Umbilical cord (tissue), 2 donors: ENCODE measurements around the gene BCAT1. TPM values are rescaled to one million over a fixed set of nuclear protein-coding genes. Genes with fewer than 3 reads are reported as not detected.
"Not testable (repeated sequence)": the region's sequence is repeated elsewhere in the genome, so short reads cannot be mapped to it uniquely, and the experiment has no call there.

Experiments
- DNase-seq: peaks from one replicate; pipeline ENCODE4 v3.0.0-alpha.2; 2015; ENCODE audit warnings: low spot score
- total RNA-seq: library from RNA; depleted of rRNA; stranded (reverse); fragments of >200 nt; gene quantifications from one replicate; pipeline ENCODE4 v1.2.3, GENCODE V29; 2014; ENCODE audit warnings: low replicate concordance; ENCODE audit not compliant: insufficient read depth

Gene BCAT1
- total RNA-seq, 1 donor from 2014 or later: 122 TPM

DNA sequence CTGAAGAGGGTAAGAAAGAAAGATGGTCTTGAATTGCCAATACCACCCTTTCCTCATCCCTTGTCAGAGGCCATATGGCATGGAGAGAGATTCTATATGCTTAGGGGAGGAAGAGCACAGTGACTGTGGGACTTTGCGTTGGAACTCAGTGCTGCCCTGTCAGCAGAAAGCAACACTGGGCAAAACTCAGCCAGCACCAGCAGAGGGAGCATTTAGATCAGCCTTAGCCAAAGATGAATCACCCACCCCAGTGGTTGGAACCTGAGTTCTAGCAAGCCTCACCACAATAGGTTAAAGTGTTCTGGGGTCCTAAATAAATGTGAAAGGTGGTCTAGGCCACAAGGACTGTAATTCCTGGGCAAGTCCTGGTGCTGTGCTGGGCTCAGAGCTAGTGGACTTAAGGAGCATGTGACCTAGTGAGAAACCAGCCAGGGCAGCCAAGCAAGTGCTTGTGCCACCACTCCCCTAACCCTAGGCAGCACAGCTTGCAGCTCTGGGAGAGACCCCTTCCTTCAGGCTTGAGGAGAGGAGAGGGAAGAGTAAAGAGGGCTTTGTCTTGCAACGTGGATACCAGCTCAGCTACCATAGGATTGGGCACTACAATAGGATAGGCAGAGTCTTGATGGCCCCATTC, 11.4 kb upstream of the BCAT1 start:
- DNase-seq: peak; percentile 37

DNA sequence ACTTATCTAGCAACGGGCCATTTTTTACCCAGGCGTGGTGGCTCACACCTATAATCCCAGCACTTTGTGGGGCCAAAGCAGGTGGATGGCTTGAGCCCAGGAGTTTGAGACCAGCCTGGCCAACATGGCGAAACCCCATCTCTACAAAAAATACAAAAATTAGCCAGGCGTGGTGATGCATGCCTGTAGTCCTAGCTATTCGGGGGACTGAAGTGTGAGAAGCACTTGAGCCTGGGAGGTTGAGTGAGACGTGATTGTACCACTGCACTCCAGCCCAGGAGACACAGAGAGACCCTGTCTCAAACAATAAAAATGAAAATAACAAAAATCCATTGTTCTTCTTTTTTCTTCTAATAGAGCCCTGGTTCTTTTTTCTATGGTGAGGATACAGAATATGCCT, 7.5 kb upstream of the BCAT1 start:
- DNase-seq: not testable (repeated sequence)

DNA sequence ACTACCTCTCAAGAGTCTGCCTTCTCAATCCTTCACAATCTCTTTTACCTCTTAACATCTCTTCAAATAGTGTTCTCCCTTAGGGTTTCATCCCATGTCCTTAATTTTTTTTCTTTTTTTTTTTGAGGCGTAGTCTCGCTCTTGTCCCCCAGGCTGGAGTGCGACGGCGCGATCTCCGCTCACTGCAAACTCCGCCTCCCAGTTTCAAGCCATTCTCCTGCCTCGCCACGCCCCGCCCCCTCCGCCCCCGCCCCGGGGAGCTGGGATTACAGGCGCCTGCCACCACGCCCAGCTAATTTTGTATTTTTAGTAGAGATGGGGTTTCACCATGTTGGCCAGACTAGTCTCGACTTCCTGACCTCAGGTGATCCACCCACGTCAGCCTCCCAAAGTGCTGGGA, 7.0 kb upstream of the BCAT1 start:
- no peak for DNase-seq

DNA sequence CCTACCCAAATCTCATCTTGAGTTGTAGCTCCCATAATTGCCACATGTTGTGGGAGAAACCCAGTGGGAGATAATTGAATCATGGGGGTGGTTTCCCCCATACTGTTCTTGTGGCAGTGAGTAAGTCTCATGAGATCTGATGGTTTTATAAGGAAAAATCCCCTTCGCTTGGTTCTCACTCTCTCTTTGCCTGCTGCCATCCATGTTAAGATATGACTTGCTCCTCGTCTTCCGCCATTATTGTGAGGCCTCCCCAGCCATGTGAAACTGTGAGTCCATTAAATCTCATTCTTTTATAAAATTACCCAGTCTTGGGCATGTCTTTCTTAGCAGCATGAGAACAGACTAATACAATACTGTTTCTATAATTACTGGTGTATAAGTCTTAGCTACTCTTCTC, 6.5 kb upstream of the BCAT1 start:
- DNase-seq: no peak

DNA sequence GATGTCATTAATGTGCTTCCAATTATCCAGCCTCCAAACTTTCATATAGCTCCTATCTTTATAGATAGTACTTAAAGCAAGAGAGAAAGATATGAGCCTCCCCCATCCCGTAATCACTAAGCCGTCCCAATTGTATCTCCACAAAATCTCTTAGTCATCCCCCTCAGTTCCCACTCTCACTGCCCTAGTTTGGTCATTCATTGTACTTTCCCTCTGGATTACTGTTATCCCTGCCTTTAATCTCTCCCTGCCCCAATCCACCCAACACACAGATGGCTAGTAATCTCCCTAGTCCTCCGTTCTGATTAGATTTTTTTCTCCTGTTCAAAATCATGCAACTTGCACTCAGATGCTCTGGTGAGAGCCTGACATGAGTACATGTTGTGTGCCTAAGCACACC, 5.4 kb upstream of the BCAT1 start:
- peak; percentile 53 for DNase-seq

DNA sequence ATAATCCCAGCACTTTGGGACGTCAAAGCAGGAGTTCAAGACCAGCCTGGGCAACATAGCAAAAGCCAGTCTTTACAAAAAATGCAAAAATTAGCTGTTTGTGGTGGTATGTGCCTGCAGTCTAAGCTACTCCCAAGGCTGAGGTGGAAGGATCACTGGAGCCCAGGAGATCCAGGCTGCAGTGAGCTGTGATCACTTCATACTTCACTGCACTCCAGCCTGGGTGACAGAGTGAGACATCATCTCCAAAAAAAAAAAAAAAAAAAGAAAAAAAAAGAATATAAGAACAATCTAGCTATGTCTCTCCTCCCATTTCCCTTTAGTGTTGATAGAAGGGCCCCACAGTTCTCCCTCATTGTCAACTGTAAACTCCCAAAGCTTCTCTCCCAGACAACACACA, 3.5 kb upstream of the BCAT1 start:
- DNase-seq: no peak

DNA sequence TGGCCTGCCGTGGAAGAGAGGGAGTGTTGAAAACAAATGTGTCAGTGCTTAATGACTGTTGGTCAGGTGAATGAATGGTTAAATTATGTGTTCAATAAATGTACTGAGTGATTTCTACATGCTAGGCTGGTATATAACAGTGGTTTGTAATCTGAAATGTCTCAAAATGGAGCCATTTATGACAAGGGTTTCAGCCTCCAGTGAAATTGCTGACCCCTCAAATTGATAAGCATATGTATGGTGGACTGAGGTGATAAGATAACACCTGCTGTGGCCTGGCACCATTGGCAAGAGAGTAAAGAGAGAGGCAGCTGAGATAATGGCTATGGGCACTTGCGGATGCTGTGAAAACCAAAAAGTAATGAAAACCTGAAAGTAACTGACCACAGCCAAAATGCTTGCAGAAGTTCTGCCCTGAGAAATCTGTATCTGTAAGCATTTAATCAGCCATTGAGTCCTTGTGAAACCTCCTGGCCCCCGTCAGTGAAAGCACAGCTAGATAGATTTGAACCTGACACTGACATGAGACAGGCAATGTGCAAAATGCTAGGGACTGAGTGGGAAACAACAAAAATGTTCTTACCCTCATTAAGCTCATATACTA, 1.4 kb upstream of the BCAT1 start:
- DNase-seq: peak; percentile 62

DNA sequence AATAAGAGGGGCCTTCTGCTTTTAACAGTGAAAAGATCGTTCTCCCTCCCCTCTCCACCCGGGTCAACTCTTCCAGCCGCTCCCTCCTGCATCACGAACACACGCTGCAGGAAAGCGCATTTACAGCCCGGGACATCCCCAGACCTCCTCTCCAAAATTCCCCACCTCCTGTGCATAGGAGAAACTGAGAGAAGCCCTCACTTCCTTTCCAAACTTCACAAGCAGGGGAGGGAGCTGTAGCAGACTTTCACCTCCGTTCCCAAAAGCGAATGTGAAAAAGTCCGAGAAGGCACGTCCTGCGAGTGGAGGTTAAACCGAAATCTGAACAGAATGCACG, 513 bp downstream of the BCAT1 start:
- DNase-seq: peak; percentile 80

DNA sequence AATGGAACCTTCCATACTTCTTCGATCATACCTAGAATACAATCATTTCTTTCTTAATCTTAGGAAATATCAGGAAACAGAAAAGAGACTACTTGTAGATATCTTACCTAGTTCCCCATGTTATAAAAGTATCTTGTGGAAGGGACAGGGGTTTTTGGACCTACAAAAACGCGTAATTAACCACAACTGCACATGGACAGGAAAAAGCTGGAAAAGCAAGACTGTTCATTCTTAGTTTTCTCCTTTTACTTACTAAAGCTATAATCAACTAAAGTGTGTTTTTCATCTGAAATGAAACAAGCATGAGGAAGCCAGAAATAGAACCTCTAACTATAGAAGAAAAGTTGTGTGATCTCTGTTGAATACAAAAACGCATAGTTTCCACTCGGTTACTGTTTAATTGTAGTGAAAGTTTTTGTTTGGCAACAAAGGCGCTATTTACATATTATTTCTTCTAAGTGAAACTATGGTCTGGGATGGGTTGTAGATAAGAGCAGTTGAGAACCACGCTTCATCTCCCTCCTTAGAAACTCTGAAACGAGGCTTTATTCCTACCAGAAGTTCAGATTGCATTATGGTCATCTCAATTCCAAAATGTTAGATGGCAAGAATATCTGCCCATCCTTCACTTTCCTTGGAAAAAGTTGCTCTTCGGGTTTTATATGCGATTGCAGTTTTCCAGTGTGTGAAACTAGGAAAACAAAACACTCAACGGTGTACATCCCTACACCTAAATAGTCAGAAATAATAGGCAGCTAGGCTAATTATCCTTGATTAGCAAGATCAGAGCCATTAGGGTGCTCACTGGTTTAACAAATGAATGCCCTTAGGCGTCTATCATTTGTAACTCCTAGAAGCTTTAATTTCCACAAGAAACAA, 1.1 kb downstream of the BCAT1 start:
- peak; percentile 52 for DNase-seq

DNA sequence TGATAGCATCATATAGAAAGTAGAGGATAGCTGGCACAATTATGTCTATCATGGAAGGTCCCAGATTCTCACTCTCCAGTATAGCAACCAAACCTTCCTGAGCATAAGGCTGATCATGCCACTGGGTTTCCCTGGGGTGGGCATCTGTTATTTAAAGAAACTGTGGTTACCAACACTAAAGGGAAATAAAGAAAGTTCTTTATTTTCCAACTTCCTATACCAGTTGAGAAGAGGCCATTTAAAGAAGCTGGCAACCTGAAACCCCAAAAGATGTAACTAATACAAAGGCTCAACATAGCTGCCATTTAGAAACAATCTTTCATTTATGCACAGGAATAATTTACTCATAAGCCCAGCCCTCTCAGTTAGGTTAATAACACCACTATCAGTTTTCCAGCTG, 3.1 kb downstream of the BCAT1 start:
- peak; percentile 27 for DNase-seq

DNA sequence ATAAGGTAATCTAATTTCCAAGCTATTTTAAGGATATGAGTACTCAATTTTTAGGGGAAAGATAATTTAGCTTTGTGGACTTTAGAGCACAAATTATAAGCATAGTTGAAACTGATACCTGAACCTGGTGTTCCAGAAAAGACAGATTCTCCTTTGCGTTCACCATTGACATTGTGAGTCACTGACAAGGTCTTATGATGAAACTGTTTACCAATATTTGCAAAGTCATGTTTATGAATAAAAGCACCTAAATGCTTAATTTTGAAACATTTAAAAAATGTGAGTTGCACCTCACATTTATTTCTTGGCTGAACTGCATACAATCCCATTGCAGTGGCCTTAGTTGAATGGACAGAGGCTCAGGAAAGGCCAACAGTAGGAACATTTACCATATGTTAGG, 3.9 kb downstream of the BCAT1 start:
- no peak for DNase-seq

DNA sequence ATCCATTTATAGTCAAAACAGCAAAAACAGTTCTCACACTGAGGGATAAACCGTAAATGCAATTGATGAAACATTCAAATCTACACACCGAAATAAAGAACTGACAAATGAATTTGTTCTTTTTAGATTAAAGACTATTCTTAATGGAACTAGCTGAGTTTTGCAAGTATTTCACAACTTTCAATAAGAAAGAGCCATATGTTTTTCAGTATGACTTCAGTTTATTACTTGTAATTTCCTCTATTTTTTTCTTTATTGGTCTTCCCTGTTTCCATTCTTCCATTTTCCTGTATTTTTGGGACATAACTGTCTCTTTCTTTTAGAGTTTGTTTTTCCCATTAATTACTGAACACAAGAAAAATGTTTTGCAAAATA, 4.3 kb downstream of the BCAT1 start:
- no peak for DNase-seq

DNA sequence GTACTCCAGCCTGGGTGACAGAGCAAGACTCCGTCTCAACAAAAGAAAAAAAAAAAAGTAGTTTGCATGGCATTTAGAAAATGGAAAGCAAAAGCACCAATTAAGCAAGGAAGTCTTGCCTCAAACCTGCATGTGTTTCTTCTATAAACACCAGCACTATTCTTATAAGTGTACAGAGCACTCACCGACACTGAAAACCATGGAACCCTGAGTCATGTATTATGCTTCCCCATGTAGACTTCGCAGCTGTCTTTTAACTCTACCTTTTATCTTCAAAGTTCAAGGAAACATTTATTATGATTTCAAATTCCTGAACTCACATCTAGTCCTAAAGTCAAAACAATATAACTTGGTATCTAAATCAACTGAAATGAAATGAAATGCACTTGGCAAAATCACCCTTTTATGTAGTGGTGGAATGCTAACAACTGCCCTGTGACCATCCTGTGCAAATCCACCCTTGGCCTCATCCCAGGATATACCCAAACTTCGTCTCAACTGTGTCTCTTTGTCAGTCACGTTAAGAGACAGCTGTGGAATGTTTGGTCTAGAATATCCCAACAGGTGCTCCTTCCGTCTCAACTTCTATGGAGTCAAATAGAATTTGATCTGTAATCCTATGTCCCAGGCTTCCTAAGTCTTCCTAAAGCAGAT, 4.8 kb downstream of the BCAT1 start:
- no peak for DNase-seq

DNA sequence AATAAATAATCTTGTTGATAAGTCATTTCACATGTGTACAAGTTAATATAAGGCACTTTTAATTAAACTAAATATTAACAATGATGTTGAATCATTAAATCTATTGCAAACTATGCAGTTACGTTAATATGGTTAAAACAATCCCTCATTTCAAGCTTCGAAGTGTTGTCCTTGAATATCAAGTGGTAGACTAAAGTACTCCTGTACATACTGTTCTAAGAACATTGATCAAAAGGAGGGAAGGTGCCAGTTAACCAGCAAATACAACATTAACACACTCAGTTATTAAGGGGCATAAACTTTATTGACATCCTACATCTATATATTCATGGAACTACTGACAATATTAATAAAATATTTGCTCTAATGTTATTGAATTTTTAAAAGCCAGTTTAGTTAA, 8.7 kb downstream of the BCAT1 start:
- no peak for DNase-seq

DNA sequence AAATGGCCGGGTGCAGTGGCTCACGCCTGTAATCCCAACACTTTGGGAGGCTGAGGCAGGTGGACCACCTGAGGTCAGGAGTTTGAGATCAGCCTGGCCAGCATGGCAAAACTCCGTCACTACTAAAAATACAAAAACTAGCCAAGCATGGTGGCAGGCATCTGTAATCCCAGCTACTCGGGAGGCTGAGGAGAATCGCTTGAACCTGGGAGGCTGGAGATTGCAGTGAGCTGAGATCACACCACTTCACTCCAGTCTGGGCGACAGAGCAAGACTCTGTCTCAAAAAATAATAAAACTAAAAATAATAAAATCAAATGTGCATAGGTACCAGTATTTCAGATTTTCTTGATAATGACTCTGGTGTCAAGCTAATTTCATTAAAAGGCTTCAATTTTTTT, 9.3 kb downstream of the BCAT1 start:
- not testable (repeated sequence) for DNase-seq

DNA sequence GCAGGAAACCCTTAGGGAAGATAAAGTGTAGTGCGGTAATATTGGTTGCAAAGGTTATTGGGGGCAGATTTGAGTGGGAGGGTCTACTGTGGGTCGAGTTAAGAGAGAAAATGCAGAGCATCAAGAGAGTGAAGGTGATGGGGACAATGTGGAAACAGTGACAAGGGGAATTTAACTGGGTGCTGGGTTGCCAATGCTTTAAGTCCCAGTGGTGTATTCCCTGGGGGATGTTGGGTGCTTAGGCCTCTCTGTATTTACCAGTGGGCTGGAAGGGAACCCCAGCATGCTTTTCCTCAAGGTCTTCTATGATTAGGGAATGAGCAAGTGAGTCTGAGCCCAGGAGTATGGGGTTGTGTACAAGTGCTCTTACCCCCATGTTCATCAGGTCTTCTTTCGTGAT, 10.6 kb downstream of the BCAT1 start:
- no peak for DNase-seq

DNA sequence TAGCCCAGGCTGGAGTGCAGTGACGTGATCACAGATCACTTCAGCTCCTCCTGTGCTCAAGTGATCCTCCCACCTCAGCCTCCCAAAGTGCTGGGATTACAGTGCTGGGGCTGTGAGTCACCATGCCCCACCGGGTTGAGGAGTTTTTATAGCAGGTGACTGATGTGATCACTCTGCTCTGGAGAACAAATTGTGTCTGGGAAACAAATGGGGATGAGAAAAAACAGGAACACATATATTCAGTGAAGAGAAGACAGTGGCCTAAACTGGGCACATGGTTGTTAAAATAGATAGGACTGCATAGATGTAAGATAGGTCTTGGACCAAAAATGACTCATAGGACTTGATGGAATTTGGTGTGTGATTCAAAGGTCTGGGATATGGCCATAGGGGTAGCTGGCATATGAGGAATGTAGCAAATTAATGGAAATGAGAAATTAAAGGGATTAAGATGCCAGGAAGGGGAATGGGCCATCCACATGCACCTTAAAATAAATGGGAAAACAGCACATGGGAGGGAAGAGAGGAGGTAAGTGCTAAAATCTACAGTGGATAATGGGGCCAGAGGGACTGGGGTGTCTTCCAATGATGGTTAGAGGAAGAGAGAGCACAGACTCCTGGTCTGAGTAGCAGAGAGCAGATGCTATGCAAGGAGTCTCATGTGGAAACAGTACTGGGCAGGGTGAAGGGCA, 11.2 kb downstream of the BCAT1 start:
- no peak for DNase-seq

DNA sequence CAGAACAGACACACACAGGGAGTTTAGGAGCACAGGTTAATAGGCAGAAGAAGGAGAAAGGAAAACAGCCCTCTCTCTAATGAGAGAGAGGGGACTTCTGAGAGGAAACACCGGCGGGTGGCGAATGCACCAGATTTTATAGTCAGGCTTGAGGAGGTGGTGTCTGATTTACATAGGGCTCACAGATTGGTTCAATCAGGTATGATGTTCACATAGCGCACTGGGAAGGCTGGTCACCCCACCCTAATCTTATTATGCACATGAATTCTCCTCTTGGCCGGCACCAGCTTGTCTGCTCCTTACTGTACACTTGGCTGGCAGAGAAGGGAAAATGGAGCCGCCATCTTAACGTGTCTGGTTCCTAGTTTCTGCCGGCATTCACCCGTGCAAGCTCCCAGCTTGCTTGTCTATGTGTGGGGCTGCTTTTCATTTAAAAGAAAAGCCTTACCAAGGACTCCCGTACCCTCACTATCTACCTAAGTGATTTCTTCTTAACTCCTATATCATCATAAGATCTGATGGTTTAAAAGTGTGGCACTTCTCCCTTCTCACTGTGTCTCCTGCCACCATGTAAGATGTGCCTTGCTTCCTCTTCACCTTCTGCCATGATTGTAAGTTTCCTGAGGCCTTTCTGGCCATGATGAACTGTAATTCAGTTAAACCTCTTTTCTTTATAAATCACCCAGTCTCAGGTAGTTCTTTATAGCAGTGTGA, 15.1 kb downstream of the BCAT1 start:
- no peak for DNase-seq

DNA sequence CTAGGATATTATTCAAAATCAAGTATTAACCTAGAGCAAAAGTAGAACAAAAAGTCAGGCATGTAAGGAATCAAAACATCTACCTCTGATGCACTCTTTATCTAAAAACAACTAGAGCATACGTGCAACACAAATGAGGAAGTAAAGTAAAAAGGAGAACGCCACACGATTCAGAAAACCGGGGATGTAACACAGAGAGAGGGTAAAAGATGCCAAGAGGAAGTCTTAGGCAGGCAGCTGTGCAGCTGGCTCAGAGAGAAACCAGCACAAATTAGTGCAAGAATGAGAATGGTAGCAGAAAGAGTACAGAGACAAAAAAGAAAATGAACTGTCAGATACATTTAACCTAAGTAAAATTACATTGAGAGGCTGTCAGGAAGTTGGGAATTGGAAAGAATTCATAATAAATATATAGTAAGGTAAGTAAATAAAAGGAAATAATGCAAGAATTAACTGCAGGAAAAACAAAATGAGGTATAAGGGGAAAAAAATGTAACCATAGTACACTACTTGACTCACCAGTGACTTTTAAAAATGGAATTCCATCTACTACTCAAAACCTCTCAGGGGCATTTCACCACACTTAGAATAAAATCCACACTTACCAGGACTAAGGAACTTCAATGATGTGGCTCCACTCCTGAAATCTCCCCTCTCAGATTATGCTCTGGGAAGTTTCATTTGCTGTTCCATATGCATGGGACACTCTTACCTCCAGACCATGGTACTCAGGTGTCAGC, 17.1 kb downstream of the BCAT1 start:
- DNase-seq: peak; percentile 46

DNA sequence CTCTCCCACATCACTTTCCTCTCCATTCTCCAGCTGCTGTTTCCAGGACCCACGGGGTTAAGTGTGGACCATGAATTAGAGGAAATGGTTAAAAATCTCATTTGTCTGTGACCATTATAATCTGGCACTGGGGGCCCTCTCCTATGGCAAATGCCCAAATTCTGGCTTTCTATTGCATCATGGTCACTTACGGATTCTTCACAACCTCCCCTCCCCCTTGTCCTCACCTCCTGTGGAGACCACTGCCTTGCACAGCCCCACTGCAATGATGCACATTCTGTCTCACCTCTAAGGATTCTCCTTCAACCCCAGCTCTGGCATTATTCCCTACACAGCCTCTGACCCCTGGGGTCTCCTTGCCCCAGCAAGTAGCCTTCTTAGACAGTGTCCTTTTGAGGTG, 18.9 kb downstream of the BCAT1 start:
- no peak for DNase-seq
